Measurements from ENCODE around the gene CD52. TPM values are rescaled to one million over a fixed set of nuclear protein-coding genes. Genes with fewer than 3 reads are reported as not detected.
"Not testable (repeated sequence)": the region's sequence is repeated elsewhere in the genome, so short reads cannot be mapped to it uniquely, and the experiment has no call there.

CD52 gene
- total and polyA plus RNA-seq, 4 donors, result 6.8 to 600 (median 320) TPM

DNA sequence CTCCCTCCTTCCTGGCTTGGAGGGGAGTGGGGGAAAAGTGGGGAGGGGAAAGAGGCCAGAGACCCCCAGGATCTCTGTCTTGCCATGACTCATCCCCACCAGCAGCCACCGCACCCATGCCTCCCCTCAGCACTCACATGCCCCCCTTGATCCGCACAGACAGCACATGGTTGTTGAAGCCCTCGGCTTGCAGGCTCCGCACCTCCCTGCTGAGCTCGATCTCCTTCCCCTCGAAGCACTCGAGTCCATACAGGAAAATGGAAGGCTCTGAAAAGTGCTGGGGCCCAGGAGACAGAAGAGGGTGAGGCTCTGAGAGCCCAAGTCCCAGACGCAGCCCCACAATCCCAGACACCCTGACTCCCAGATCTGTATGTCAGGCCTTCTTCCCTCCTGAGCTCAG lies 10.8 kb downstream of the CD52 start:
- Histone ChIP-seq H3K4me1 (ENCODE audit: control insufficient read depth in 5 of 5, insufficient read depth in 5 of 5, low read length in 5 of 5) (no peaks in the 10 kb centered on the region), H3K27me3 (ENCODE audit: control insufficient read depth in 3 of 3, insufficient read depth in 3 of 3, low read length in 2 of 3) (no peaks in the 10 kb centered on the region), H3K4me3 (no peak overlapping the region), H3K9me3 (ENCODE audit: control insufficient read depth in 4 of 4, insufficient read depth in 3 of 4, low read length in 3 of 4) (no peaks in the 10 kb centered on the region), H3K9ac (ENCODE audit: insufficient read depth in 1 of 2, low read length in 2 of 2) (no peak overlapping the region), H3K36me3 (ENCODE audit: control insufficient read depth in 4 of 4, insufficient read depth in 4 of 4, low read length in 4 of 4) (no peaks in the 10 kb centered on the region), H3K27ac (ENCODE audit: low read depth in 1 of 2, low read length in 1 of 2) (no peak overlapping the region)
- ATAC-seq (ENCODE audit: insufficient read depth, low FRiP score) (no peak), DNase-seq (no peak)
- TF ChIP-seq CTCF (IDR thresholded peaks at IDR 0.05; ENCODE audit: control extremely low read depth, extremely low read depth), result no peak
- WGBS, 2 donors, result 81 to 89% methylated on average over 8 of the region's 8 CpGs

- not testable (repeated sequence) for ATAC-seq (ENCODE audit: insufficient read depth, low FRiP score); H3K36me3 ChIP-seq (ENCODE audit: control insufficient read depth in 4 of 4, insufficient read depth in 4 of 4, low read length in 4 of 4); H3K27ac ChIP-seq (ENCODE audit: low read depth in 1 of 2, low read length in 1 of 2); DNase-seq; H3K9ac ChIP-seq (ENCODE audit: insufficient read depth in 1 of 2, low read length in 2 of 2); H3K4me1 ChIP-seq (ENCODE audit: control insufficient read depth in 5 of 5, insufficient read depth in 5 of 5, low read length in 5 of 5); H3K4me3 ChIP-seq; H3K27me3 ChIP-seq (ENCODE audit: control insufficient read depth in 3 of 3, insufficient read depth in 3 of 3, low read length in 2 of 3); H3K9me3 ChIP-seq (ENCODE audit: control insufficient read depth in 4 of 4, insufficient read depth in 3 of 4, low read length in 3 of 4)
- WGBS, 2 donors, result 87 to 93% methylated on average over 4 of the region's 4 CpGs
These were observed 11.6 kb downstream of the CD52 start for GRCh38 chr1:26329380-26329779.

DNA sequence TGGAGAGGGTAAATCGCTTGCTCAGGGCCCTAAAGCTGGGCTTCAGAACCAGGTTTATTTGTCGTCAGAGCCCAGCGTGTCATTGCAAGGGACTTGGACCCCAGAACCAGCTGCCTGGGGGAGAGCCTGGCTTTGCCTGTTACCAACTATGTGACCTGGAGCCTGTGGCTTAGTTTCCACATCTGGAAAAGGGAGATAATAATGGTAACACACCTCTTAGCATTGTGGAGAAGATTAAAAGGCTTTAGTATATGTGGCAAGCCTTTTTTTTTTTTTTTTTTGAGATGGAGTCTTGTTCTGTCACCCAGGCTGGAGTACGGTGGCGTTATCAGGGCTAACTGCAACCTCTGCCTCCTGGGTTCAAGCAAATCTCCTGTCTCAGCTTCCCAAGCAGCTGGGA lies 12.5 kb downstream of the CD52 start:
- 89 to 97% methylated on average over 5 of the region's 5 CpGs for WGBS, 2 donors
- H3K4me3 ChIP-seq, result no peak overlapping the region
- no peak for TF ChIP-seq CTCF (IDR thresholded peaks at IDR 0.05; ENCODE audit: control extremely low read depth, extremely low read depth)

GRCh38 chr1:26333312-26333711 lies 15.6 kb downstream of the CD52 start:
- H3K36me3 ChIP-seq (ENCODE audit: control insufficient read depth in 4 of 4, insufficient read depth in 4 of 4, low read length in 4 of 4); H3K9me3 ChIP-seq (ENCODE audit: control insufficient read depth in 4 of 4, insufficient read depth in 3 of 4, low read length in 3 of 4); H3K9ac ChIP-seq (ENCODE audit: insufficient read depth in 1 of 2, low read length in 2 of 2); DNase-seq; H3K27ac ChIP-seq (ENCODE audit: low read depth in 1 of 2, low read length in 1 of 2); H3K4me1 ChIP-seq (ENCODE audit: control insufficient read depth in 5 of 5, insufficient read depth in 5 of 5, low read length in 5 of 5); H3K4me3 ChIP-seq; ATAC-seq (ENCODE audit: insufficient read depth, low FRiP score): not testable (repeated sequence)
- H3K27me3 ChIP-seq (ENCODE audit: control insufficient read depth in 3 of 3, insufficient read depth in 3 of 3, low read length in 2 of 3), result peaks cover 0 to 19% (median 18%) of the 10 kb centered on the region in 3 donors
- WGBS, 2 donors, result 77 to 86% methylated on average over 8 of the region's 8 CpGs

More for the DNA sequence above, 12.5 kb downstream of the CD52 start:
- no peaks in the 10 kb centered on the region for H3K4me1 ChIP-seq (ENCODE audit: control insufficient read depth in 5 of 5, insufficient read depth in 5 of 5, low read length in 5 of 5)
- no peaks in the 10 kb centered on the region for H3K9me3 ChIP-seq (ENCODE audit: control insufficient read depth in 4 of 4, insufficient read depth in 3 of 4, low read length in 3 of 4)
- H3K9ac ChIP-seq (ENCODE audit: insufficient read depth in 1 of 2, low read length in 2 of 2), result no peak overlapping the region
- ATAC-seq (ENCODE audit: insufficient read depth, low FRiP score), result no peak
- H3K27ac ChIP-seq (ENCODE audit: low read depth in 1 of 2, low read length in 1 of 2), result no peak overlapping the region
- DNase-seq, result no peak
- peaks cover 0 to 6% (median 0%) of the 10 kb centered on the region in 3 donors for H3K27me3 ChIP-seq (ENCODE audit: control insufficient read depth in 3 of 3, insufficient read depth in 3 of 3, low read length in 2 of 3)
- H3K36me3 ChIP-seq (ENCODE audit: control insufficient read depth in 4 of 4, insufficient read depth in 4 of 4, low read length in 4 of 4), result no peaks in the 10 kb centered on the region
